ENCODE data around the gene SMNDC1. TPM values are rescaled to one million over a fixed set of nuclear protein-coding genes. Genes with fewer than 3 reads are reported as not detected.

SMNDC1 gene
- total and polyA plus RNA-seq, 4 donors, result 4.9 to 6.8 (median 6.0) TPM

DNA sequence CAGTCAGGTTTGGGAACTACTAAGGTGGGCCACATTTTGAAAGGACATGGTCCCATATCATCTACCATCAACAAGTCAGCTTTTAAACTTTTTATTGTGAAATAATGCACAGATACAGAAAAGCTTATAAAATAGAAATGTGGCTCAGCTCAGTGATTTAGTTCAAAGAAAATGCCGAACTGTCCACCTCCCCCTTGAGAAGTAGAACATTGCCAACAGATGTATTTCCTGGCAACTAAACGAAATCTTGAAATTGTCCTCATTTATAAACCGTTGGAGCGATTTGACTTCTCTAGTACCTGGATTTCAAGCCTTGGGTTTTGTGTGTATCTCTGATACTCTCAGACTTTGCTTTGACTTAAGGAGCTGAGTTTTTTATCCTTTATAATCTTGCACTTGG lies 32.7 kb upstream of the SMNDC1 start (continued):
- TF ChIP-seq, protein P1, sequence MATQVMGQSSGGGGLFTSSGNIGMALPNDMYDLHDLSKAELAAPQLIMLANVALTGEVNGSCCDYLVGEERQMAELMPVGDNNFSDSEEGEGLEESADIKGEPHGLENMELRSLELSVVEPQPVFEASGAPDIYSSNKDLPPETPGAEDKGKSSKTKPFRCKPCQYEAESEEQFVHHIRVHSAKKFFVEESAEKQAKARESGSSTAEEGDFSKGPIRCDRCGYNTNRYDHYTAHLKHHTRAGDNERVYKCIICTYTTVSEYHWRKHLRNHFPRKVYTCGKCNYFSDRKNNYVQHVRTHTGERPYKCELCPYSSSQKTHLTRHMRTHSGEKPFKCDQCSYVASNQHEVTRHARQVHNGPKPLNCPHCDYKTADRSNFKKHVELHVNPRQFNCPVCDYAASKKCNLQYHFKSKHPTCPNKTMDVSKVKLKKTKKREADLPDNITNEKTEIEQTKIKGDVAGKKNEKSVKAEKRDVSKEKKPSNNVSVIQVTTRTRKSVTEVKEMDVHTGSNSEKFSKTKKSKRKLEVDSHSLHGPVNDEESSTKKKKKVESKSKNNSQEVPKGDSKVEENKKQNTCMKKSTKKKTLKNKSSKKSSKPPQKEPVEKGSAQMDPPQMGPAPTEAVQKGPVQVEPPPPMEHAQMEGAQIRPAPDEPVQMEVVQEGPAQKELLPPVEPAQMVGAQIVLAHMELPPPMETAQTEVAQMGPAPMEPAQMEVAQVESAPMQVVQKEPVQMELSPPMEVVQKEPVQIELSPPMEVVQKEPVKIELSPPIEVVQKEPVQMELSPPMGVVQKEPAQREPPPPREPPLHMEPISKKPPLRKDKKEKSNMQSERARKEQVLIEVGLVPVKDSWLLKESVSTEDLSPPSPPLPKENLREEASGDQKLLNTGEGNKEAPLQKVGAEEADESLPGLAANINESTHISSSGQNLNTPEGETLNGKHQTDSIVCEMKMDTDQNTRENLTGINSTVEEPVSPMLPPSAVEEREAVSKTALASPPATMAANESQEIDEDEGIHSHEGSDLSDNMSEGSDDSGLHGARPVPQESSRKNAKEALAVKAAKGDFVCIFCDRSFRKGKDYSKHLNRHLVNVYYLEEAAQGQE (IDR thresholded peaks at IDR 0.05), result no peak
- TF ChIP-seq JUND (IDR thresholded peaks at IDR 0.05) (no peak), FOXA1 (IDR thresholded peaks at IDR 0.05) (no peak)
- TF ChIP-seq, protein P2, sequence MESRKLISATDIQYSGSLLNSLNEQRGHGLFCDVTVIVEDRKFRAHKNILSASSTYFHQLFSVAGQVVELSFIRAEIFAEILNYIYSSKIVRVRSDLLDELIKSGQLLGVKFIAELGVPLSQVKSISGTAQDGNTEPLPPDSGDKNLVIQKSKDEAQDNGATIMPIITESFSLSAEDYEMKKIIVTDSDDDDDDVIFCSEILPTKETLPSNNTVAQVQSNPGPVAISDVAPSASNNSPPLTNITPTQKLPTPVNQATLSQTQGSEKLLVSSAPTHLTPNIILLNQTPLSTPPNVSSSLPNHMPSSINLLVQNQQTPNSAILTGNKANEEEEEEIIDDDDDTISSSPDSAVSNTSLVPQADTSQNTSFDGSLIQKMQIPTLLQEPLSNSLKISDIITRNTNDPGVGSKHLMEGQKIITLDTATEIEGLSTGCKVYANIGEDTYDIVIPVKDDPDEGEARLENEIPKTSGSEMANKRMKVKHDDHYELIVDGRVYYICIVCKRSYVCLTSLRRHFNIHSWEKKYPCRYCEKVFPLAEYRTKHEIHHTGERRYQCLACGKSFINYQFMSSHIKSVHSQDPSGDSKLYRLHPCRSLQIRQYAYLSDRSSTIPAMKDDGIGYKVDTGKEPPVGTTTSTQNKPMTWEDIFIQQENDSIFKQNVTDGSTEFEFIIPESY (IDR thresholded peaks at IDR 0.05), result no peak

DNA sequence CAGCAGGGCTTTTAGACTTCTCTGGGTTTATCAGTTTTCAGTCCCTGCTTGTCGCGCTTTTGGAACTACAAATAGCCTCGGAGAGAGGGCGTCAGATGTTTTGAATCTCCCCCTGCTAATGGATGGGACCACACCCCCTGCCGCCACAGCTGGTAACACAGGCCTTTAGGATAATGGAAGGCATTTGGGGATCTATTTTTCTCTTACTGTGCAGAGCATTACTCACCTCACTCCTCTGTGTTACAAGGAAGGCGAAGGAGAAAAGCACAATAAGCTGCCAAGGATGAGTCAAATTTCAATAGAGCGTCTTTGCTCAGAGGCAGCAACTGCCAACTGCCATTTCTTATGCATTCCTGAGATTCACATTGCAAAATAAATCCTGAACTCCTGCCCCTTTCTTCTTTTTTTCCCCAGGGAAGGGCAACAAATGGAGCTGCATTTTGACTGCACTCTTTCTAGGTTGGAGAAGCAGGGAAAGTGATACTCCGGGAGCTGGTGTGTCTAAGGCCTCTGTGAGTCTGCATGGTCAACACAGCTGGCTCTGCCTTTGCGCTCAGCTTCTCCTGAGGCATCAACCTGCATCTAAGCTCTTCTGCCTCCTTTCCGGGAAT lies 31.5 kb upstream of the SMNDC1 start:
- no peaks in the 10 kb centered on the region for H3K4me1 ChIP-seq (ENCODE audit: control insufficient read depth in 4 of 4, insufficient read depth in 4 of 4, low read length in 3 of 4)
- TF ChIP-seq TAF1 (conservative IDR thresholded peaks at IDR 0.05) (no peak), EGR1 (IDR thresholded peaks at IDR 0.05; ENCODE audit: low read depth in 2 of 2) (no peak), RAD21 (IDR thresholded peaks at IDR 0.05) (no peak), HNF4A (conservative IDR thresholded peaks at IDR 0.05) (no peak), FOXA1 (IDR thresholded peaks at IDR 0.05) (no peak), SP1 (IDR thresholded peaks at IDR 0.05) (no peak), JUND (IDR thresholded peaks at IDR 0.05) (no peak), NR2F2 (IDR thresholded peaks at IDR 0.05) (no peak), GABPA (IDR thresholded peaks at IDR 0.05 in 1 of 2, conservative IDR thresholded peaks at IDR 0.05 in 1 of 2) (no peak), YY1 (IDR thresholded peaks at IDR 0.05) (no peak), FOXA2 (IDR thresholded peaks at IDR 0.05) (no peak), RXRA (IDR thresholded peaks at IDR 0.05) (no peak), HNF4G (IDR thresholded peaks at IDR 0.05) (no peak)
- TF ChIP-seq, protein P2 (IDR thresholded peaks at IDR 0.05), result no peak
- TF ChIP-seq, protein P3, sequence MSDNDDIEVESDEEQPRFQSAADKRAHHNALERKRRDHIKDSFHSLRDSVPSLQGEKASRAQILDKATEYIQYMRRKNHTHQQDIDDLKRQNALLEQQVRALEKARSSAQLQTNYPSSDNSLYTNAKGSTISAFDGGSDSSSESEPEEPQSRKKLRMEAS (IDR thresholded peaks at IDR 0.05), result no peak
- TF ChIP-seq, protein P1 (IDR thresholded peaks at IDR 0.05), result no peak
- TF ChIP-seq, protein P4, sequence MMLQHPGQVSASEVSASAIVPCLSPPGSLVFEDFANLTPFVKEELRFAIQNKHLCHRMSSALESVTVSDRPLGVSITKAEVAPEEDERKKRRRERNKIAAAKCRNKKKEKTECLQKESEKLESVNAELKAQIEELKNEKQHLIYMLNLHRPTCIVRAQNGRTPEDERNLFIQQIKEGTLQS (IDR thresholded peaks at IDR 0.05), result no peak
- TF ChIP-seq, protein P5, sequence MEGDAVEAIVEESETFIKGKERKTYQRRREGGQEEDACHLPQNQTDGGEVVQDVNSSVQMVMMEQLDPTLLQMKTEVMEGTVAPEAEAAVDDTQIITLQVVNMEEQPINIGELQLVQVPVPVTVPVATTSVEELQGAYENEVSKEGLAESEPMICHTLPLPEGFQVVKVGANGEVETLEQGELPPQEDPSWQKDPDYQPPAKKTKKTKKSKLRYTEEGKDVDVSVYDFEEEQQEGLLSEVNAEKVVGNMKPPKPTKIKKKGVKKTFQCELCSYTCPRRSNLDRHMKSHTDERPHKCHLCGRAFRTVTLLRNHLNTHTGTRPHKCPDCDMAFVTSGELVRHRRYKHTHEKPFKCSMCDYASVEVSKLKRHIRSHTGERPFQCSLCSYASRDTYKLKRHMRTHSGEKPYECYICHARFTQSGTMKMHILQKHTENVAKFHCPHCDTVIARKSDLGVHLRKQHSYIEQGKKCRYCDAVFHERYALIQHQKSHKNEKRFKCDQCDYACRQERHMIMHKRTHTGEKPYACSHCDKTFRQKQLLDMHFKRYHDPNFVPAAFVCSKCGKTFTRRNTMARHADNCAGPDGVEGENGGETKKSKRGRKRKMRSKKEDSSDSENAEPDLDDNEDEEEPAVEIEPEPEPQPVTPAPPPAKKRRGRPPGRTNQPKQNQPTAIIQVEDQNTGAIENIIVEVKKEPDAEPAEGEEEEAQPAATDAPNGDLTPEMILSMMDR (IDR thresholded peaks at IDR 0.05; ENCODE audit: low read depth, low read length, missing input control), result no peak
- H3K27me3 ChIP-seq (ENCODE audit: control insufficient read depth in 4 of 4, insufficient read depth in 4 of 4, low read length in 3 of 4), result no peaks in the 10 kb centered on the region
- no peaks in the 10 kb centered on the region for H3K36me3 ChIP-seq (ENCODE audit: control insufficient read depth in 4 of 4, insufficient read depth in 3 of 4, low read depth in 1 of 4, low read length in 3 of 4)
- WGBS, result 73% methylated on average over 10 of the region's 10 CpGs
- H3K9ac ChIP-seq (ENCODE audit: low read depth in 1 of 2, low read length in 2 of 2), result no peak overlapping the region
- H3K9me3 ChIP-seq (ENCODE audit: control insufficient read depth in 4 of 4, low read length in 3 of 4), result no peaks in the 10 kb centered on the region
- H3K27ac ChIP-seq (ENCODE audit: low read depth in 1 of 2, low read length in 2 of 2), result no peak overlapping the region
- no peak for DNase-seq (ENCODE audit: low spot score)
- H3K4me3 ChIP-seq (ENCODE audit: low read depth in 1 of 3, low read length in 3 of 3), result no peak overlapping the region

Data from liver (tissue), 9 donors.